Limb (tissue), 2 donors: ENCODE results near the gene BDKRB1.

Experiments
- DNase-seq, 2 donors: peaks; one replicate each; pipeline ENCODE4 v3.0.0-alpha.2; 2016; ENCODE audit errors: extremely low spot score in 2 of 2

BDKRB1 gene

GRCh38 chr14:96261053-96261452 lies 5.0 kb downstream of the BDKRB1 start:
- DNase-seq: no peak

DNA sequence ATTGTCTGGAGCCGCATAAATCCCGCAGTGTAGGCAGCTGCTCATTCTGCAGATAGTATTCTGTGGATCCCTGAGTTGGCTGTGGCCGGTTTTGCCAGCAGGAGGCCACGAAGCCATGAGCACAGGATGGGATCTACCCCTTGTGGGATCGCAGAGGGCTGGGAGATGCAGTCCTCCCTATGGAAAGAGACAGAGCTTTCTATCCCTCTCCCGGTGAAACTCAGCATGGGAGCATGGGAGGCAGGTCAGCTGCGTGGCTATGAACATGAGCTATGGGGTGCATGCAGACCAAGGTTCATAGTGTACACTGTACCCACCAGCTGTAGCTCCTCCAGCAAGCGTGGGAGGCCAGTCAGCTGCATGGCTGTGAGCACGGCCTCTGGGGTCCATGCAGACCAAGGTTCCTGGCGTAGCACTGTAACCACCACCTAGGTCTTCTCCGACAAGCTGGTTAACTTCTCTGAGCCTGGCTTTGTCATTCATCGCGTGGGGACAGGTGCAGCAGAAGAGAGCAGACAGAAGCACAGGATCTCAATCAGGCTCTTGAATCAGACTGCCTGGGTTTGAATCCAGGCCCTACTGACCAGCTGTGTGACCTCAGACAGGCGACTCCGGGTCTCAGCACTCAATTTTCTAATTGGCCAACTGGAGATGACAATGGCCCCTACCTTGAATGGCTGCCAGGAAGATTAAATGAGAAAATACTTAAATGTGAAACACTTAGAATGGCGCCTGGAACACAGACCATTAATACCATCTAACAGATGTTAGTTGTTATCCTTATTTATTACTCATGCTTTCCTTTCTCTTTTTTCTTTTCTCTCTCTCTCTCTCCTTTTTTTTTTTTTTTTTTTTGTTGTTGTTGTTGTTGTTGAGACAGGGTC lies 6.0 kb downstream of the BDKRB1 start:
- DNase-seq: no peak

DNA sequence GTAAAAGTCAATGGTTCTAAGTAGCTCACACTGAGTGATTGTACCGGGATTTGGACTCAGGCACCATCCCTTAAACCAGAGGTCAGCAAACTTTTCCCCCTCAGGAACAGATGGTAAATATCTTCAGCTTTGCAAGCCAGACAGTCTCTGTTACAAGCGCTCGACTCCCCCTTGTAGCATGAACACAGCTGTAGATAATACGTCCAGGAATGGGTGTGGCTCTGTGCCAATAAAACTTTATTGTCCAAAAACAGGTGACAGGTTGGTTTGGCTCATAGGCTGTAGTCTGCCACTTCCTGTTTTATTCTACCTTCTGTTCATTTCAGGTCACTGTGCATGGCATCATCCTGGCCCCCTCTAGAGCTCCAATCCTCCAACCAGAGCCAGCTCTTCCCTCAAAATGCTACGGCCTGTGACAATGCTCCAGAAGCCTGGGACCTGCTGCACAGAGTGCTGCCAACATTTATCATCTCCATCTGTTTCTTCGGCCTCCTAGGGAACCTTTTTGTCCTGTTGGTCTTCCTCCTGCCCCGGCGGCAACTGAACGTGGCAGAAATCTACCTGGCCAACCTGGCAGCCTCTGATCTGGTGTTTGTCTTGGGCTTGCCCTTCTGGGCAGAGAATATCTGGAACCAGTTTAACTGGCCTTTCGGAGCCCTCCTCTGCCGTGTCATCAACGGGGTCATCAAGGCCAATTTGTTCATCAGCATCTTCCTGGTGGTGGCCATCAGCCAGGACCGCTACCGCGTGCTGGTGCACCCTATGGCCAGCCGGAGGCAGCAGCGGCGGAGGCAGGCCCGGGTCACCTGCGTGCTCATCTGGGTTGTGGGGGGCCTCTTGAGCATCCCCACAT lies 7.6 kb downstream of the BDKRB1 start:
- no peak for DNase-seq

- DNase-seq: no peak
Measured at GRCh38 chr14:96264200-96264553, 8.2 kb downstream of the BDKRB1 start.

DNA sequence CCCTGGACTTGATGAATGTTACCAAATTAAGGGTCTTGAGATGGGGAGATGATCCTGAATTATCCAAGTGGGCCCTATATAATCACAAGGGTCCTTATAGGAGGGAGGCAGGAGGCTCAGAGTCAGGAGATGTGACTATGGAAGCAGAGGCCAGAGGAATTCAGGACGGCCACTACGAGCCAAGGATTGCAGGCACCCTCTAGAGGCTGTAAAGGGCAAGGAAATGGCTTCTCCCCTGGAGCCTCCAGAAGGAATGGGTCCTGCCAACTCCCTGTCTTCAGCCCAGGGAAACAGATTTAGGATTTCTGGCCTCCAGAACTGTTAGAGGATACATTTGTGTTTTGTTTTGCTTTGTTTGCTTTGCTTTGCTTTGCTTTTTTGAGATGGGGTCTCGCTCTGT lies 8.8 kb downstream of the BDKRB1 start:
- no peak for DNase-seq

GRCh38 chr14:96265383-96266095 lies 9.5 kb downstream of the BDKRB1 start:
- peak in 1 of 2 donors; percentile 75 for DNase-seq

DNA sequence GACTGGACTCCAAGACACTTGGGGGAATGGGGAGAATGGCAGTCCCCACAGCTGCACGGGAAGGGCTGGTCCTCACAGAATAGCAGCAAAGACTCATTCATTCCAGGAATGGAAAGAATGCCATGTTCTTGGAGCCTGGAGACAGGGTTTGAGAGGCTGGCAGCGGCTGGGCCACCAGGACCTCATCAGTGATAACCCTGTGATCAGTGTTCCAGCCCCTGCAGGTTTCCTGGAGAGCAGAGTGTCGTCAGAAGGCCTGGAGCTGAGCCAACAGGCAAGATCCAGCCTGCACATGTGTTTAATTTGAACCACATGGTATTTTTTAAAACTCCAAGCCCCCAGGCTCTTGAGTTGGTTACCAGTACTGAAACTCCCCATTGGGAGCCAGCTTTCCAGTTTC lies 11.3 kb downstream of the BDKRB1 start:
- peak; percentile 73 to 82 for DNase-seq

GRCh38 chr14:96267916-96268315 lies 11.9 kb downstream of the BDKRB1 start:
- no peak for DNase-seq

DNA sequence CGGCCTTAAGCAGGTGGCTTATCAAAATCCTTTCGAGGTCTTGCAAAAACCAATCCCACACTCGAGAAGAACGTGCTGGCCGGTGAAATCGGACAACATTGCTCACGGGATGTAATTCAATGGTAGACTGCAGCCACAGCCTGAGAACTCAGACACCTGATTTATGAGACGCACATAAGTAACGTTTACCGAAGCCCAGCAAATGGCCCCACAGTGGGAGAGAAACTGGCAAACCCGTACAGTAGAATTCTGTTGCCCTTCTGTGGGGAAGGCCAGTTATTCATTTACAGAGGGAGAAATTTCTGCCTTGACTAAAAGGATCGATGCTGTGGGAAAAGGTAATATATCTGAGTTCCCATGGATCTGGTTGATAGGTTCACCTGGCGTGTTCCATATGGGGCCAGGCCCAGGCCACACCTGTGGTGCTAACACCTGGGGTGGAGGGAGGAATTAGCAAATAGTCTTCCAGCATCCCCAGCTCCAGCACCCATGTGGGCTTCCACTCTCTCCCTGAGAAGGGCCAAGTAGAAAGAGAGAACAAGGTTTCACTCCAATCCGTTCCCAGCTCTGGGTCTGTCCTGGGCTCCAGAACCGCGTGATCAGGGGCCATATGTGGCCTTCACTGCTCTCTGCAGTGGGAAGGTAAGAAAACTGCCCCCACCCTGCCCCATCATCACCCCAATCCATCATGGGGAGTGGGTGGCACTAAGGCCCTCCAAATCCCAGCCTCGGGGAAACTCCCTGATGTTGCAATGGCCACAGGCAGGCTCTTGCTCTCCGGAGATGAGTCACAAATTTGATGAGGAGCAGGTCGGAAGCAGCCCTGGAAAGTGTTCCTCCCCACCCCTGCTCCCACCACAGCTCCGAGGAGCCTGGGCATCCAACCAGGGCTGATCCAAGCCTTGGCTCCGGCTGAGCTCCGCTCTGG lies 12.7 kb downstream of the BDKRB1 start:
- no peak for DNase-seq

DNA sequence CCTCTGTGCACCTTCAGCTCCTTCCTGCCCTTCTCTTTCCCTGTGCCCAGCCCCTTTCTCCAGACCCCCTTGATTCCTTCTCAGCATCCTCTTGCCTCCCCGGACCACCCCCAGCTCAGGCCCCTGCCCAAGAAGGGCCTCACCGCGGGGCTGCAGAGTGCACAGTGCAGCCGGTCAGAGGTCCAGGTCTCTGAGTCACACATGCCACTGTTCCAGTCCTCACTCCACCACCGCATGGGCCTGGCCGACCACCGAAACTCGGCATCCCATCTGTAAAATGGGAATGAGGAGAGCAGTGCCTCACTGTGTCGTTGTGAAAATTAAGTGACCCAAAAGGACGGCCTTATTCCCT lies 13.3 kb downstream of the BDKRB1 start:
- DNase-seq: no peak

GRCh38 chr14:96270565-96271420 lies 14.8 kb downstream of the BDKRB1 start:
- DNase-seq: no peak

GRCh38 chr14:96271421-96271762 lies 15.4 kb downstream of the BDKRB1 start:
- DNase-seq: no peak

DNA sequence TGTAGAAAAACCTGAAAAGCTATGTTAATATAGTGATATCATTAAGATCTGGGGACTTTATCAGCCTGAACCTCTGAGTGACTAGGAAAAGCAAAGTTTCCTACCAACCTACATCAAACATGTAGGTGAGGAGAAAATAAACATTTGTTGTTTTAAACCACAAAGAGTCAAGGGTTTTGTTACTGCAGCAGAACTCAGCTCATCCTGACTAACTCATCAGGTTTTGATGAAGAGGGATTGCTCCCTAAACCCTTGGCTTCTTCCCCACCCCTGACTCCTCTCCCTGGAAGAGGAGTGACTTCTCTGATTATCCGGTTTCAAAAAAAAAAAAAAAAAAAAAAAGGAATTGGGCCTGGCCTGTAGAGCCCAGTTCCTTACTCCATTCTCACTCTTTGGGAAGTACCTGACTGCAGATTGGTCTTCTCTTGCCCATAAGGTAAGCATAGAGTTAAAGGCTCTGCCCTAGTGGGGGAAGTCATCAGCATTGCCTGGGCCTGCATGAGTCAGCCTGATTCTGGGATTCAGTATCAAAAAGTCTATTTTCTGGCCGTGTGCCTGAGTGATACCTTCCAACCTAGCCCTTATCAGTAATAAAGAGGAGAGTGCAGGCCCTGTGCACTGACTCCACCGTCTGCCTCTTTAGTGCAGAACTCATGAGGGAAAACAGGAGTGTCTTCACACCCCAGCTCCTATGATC lies 16.9 kb downstream of the BDKRB1 start:
- no peak for DNase-seq

GRCh38 chr14:96273629-96274028 lies 17.6 kb downstream of the BDKRB1 start:
- no peak for DNase-seq

DNA sequence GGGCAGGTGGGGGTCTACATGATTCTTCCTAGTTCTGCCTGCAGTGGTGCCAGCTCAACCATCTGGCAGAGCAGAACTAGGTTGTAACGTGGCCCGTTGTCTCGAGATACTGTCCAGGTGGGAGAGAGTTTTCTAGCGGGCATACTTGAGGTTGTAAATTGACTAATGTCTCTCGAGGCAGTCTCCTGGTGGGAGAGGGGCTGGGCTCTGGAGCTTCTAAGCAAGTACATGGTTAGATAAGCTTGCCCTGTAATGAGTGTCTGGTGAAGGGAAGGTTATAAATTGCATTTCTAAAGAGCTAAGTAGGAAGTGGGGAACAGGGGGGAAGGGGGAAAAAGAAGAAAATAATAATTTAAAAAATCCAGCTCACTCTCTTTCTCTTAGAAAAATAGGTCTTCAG lies 18.1 kb downstream of the BDKRB1 start:
- DNase-seq: no peak

DNA sequence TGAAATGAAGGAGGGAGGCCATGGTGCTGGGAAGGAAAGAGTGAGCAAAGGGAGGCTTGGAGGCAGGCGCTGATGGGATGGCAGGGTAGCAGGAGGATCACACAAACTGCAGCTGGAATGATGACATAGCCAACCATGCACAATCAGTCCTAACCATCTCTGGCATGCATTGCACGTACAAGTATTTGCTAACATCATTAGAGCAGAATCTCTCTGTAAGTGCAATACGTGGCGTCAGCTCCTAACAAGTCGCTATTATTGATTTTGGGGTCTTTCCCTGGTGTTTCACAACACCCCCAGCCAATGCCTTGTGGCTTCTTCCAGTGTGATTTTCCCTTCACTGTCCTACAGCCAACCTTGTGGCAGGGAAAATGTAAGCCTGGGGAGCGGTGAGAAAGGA lies 18.5 kb downstream of the BDKRB1 start:
- peak in 1 of 2 donors; percentile 58 for DNase-seq

DNA sequence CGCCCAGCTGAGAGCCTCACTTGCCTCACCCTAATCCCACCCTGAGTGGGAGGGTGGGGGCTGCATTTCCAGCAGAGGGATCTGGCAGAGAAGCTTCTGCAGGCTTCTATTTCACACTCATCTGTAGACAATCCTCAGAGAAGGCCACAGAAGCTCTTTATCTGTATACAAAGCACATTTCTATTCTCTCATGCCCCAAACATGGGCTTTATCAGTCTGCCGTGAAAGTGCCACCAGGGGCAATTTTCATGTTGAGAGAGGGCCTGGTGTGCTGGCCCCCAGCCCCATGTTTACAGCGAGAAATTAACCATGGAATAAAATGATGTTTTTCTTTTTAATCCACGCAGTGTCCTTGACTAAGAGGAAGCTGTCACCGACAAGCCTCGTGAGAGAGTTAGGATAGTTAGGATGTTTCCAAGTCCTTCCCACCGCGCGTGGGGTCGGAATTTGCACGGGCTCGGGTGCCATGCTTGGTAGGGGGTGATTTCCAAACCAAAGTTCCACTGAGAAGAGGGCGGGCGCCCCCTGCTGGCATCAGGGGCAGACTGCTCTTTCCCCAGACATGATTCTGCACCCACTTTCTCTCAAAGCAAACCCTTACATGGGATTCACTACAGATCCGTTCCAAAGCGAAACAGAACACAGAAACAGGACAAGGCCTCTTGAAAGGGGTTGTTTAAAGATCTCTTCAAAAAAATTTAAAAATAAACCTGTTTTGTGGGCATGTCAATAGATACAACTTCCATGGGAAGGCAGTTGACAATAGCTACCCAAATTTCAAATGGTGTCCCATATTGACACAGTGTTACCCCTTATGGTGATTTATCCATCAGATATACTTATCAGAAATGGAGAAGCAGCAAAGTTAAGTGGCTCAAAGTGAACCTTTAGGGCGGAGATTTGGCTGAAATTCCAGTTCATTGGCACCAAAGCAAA lies 19.4 kb downstream of the BDKRB1 start:
- DNase-seq: peak; percentile 68 to 89

- no peak for DNase-seq
Measured at GRCh38 chr14:96277890-96278289, 21.9 kb downstream of the BDKRB1 start.
